ENCODE measurements around the gene TNFRSF17.

Gene TNFRSF17

GRCh38 chr16:11978080-11978479, 13.1 kb downstream of the TNFRSF17 start:
- H3K27ac ChIP-seq, result no peak overlapping the region
- TF ChIP-seq, protein P1, sequence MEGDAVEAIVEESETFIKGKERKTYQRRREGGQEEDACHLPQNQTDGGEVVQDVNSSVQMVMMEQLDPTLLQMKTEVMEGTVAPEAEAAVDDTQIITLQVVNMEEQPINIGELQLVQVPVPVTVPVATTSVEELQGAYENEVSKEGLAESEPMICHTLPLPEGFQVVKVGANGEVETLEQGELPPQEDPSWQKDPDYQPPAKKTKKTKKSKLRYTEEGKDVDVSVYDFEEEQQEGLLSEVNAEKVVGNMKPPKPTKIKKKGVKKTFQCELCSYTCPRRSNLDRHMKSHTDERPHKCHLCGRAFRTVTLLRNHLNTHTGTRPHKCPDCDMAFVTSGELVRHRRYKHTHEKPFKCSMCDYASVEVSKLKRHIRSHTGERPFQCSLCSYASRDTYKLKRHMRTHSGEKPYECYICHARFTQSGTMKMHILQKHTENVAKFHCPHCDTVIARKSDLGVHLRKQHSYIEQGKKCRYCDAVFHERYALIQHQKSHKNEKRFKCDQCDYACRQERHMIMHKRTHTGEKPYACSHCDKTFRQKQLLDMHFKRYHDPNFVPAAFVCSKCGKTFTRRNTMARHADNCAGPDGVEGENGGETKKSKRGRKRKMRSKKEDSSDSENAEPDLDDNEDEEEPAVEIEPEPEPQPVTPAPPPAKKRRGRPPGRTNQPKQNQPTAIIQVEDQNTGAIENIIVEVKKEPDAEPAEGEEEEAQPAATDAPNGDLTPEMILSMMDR (conservative IDR thresholded peaks at IDR 0.05), result no peak

DNA sequence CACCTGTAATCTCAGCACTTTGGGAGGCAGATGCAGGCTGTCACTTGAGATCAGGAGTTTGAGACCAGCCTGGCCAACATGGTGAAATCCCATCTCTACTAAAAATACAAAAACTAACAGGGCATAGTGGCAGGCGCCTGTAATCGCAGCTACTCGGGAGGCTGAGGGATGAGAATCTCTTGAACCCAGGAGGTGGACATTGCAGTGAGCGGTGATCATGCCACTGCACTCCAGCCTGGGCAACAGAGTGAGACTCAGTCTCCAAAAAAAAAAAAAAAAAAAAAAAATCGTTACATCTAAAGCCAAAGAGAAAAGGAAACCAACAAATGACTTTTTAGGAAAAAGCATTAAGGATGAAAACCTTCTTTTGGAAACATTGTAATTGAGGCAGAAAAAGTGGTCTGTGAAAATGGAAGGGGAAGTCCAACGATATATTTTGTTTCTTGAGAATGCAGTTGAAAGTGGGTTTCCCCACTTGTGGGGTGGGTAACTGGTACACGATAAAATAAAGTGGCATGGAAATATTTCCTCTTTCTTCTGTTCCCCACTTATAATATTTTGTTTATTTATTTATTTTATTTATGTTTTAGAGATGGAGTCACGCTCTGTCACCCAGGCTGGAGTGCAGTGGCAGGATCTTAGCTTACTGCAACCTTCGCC, 14.1 kb downstream of the TNFRSF17 start:
- TF ChIP-seq, protein P1 (conservative IDR thresholded peaks at IDR 0.05), result no peak
- H3K27ac ChIP-seq, result no peak overlapping the region

- TF ChIP-seq, protein P1 (conservative IDR thresholded peaks at IDR 0.05), result no peak
- H3K27ac ChIP-seq, result no peak overlapping the region
Observed at GRCh38 chr16:11980136-11980844, 15.3 kb downstream of the TNFRSF17 start.

GRCh38 chr16:11985250-11985649, 20.2 kb downstream of the TNFRSF17 start:
- TF ChIP-seq, protein P1 (conservative IDR thresholded peaks at IDR 0.05), result no peak
- no peak overlapping the region for H3K27ac ChIP-seq

DNA sequence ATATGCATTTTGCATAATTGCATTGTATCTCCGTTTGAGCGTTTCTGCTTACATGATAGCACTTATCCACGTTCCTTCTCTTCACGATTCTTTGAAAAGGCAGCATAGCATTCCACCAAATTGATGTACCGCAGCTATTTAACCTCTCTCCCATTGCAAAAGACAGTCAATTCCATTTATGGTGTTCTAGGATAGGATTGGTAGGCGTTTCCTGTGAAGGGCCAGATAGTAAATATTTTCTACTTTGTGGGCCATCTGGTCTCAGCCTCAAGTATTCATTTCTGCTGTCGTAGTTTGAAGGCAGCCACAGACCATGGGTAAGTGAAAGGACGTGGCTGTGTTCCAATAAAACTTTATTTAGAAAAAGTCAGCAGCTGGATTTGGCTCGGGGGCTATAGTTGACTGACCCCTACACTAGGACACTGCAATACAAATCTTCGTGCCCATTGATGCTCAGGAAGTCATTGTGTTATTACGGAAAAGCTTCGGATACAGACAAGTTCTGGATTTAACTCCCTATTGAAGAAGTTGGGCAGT, 21.6 kb downstream of the TNFRSF17 start:
- TF ChIP-seq, protein P1 (conservative IDR thresholded peaks at IDR 0.05), result no peak
- H3K27ac ChIP-seq, result no peak overlapping the region

- H3K27ac ChIP-seq, result no peak overlapping the region
- TF ChIP-seq, protein P1 (conservative IDR thresholded peaks at IDR 0.05), result no peak
Observed at GRCh38 chr16:11988258-11988978, 23.4 kb downstream of the TNFRSF17 start.

All from VCaP (cell line).